HG02938 (cell line): ENCODE data around the gene NRG4.
"Not testable (repeated sequence)": the region's sequence is repeated elsewhere in the genome, so short reads cannot be mapped to it uniquely, and the experiment has no call there.

Experiments
- ATAC-seq: cut with Tn5 transposase; IDR thresholded peaks from one replicate; pipeline ENCODE4 v1.9.1; 2021; ENCODE audit warnings: mild to moderate bottlenecking, moderate library complexity; ENCODE audit not compliant: unreplicated experiment

NRG4 gene

GRCh38 chr15:76011627-76012551, at the start of gene NRG4:
TSS of gene NRG4 (minus strand) at chr15:76012424. CDS start at chr15:76011230, 1,194 bp downstream.
- ATAC-seq = no peak

- no peak for ATAC-seq
Observed at GRCh38 chr15:76061700-76062099, 49.5 kb upstream of the NRG4 start.

GRCh38 chr15:76060118-76060989, 48.1 kb upstream of the NRG4 start:
- no peak for ATAC-seq

- ATAC-seq = no peak
Observed at GRCh38 chr15:76059320-76060117, 47.3 kb upstream of the NRG4 start, which contains the start of gene TMEM266. TSS of gene TMEM266 (plus strand) at chr15:76059985. CDS start at chr15:76134264, 74,279 bp downstream.

- ATAC-seq = no peak
Observed at GRCh38 chr15:76058714-76059319, 46.6 kb upstream of the NRG4 start.

GRCh38 chr15:76057332-76058000, 45.2 kb upstream of the NRG4 start:
- ATAC-seq = peak; percentile 20

- ATAC-seq = peak; percentile 54
Observed at GRCh38 chr15:76056931-76057330, 44.7 kb upstream of the NRG4 start.

GRCh38 chr15:76054201-76054600, 42.0 kb upstream of the NRG4 start:
- not testable (repeated sequence) for ATAC-seq

GRCh38 chr15:76038512-76038911, 26.3 kb upstream of the NRG4 start:
- ATAC-seq = no peak

- ATAC-seq = no peak
Observed at GRCh38 chr15:76035593-76035992, 23.4 kb upstream of the NRG4 start.

GRCh38 chr15:76034111-76034510, 21.9 kb upstream of the NRG4 start:
- no peak for ATAC-seq

- no peak for ATAC-seq
Observed at GRCh38 chr15:76033438-76033837, 21.2 kb upstream of the NRG4 start.

GRCh38 chr15:76032046-76032445, 19.8 kb upstream of the NRG4 start:
- ATAC-seq = no peak

- ATAC-seq = no peak
Observed at GRCh38 chr15:76024021-76024768, 12.0 kb upstream of the NRG4 start.

GRCh38 chr15:76013470-76013869, 1.2 kb upstream of the NRG4 start:
- not testable (repeated sequence) for ATAC-seq

GRCh38 chr15:76010613-76011012, 1.6 kb downstream of the NRG4 start:
- no peak for ATAC-seq

- no peak for ATAC-seq
Observed at GRCh38 chr15:76006136-76006778, 6.0 kb downstream of the NRG4 start.

- ATAC-seq = no peak
Observed at GRCh38 chr15:76003364-76003763, 8.9 kb downstream of the NRG4 start.

GRCh38 chr15:75995611-75996010, 16.6 kb downstream of the NRG4 start:
- no peak for ATAC-seq
